Activated CD4-positive, alpha-beta T cell treated with anti-CD3 and anti-CD28 coated beads for 24 hours (primary cell): ENCODE data around the gene NRXN3.

Experiments used
- DNase-seq, 2 donors: peaks; one replicate each; pipeline ENCODE4 v3.0.0-alpha.2; 2020; ENCODE audit warnings: low read depth in 2 of 2

The NRXN3 gene

DNA sequence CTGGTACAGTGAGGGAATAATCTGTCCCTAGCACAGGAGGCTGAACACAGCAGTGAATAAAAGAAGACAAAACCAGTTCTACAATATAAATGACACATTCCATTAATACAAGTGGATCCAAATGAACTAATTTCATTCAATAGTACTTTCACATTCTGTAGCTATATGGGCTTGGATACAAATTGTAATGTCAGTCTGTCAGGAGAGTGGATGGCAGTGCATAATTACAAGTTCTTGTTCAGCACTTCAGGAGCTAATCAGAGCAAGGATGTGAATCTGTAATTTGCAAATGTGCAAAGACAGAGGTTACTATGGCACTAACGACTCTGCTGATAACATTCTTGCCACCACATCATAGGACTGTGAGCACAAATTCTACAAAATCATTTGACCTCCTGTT, 1343.3 kb downstream of the NRXN3 start:
- no peak for DNase-seq

DNA sequence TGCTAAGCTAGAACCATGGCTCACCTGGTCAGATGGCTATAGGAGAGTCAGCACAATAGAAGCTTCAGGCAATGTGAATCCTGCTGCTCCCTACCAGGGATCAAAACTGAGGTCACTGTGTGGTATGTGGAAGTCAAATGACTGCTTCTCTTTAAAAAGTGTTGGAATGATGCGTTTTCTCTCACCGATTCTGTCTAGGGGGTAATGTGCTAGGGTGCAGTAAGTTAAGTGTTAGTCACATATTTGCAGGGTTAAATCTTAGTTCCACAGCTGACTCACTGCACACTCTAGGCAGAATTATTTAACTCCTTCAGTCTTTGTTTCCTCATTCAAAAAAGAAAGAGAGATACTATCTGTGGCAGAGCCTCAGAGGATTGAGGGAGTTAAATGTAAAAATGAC, 1344.5 kb downstream of the NRXN3 start:
- no peak for DNase-seq

DNA sequence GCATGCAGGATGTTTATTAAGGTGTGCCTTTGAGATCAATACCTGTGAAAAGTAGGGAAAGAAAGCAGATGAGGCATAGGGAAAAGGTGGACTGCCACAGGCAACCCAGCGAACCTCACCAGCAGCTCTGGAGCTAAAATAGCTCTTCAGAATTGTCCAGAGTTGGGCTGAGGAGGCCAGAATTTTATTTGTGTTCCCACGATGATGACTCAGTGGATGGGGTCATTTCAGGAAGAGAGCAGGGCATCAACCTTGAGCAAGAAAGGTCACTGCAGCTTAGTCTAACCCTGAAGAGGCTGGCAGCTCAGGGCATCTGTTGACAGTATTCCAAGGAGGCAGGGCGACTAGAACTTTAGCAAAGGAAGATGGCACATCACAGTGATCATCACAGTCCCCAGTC, 1345.0 kb downstream of the NRXN3 start:
- DNase-seq = no peak

DNA sequence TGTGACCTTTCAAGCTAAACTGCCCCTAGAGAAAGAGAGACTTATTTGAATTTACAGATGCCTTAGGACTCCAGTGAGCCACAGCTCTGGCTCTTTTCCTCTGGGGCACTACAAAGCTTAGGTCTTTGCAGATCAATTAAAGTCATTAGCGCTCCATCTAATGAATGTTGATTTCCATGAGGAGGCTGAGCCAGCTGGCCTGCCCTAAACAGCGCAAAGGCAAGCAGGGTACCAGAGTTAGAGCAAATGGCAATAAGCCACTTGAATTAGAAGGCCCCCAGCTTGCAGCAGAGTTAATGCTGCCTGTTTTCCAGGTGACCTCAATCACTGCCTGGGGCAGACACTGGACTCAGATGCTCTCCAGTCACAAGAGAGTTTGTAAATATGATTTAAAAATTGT, 1345.8 kb downstream of the NRXN3 start:
- DNase-seq = no peak

DNA sequence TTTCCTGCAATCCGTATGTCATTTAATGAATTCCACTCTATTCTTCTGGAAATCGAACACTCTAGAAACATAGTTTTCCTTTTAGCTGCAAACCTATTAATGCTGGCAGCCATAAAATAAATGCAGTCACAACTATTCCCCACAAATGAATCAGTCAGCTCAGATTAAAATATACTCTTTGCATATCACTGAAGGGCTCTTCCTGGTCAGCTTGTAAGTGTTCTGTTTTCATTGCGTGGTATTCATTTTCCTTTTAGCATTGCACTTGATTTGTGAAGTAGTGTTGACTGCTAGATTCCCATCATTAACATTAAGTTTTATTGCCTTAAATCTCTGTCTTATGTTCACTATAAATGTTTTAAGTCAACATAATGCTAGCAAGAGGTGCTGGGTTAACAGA, 1355.2 kb downstream of the NRXN3 start:
- DNase-seq = no peak

DNA sequence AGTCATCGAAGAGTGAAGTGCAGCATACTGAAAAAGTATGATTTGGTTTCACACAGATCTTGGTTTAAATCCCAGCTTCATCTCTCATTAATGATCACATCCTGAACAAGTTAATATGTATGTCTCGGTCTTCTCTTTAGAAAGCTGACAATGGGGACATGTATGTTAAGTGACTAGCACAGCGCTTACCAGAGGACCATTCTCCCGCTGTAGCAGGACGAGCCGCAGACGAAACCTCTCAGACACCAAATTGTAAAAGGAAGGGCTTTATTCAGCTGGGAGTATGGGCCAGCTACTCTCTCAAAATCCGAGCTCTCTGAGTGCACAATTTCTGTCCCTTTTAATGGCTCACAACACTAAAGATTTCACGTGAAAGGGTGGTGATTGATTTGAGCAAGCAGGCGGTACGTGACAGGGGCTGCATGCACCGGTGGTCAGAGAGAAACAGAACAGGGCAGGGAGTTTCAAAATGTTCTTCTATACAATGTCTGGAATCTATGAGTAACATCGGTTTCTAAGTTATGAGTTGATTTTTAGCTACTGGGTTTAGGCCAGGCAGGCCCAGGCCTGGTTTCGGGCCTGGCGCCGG, 1358.7 kb downstream of the NRXN3 start:
- DNase-seq = no peak

DNA sequence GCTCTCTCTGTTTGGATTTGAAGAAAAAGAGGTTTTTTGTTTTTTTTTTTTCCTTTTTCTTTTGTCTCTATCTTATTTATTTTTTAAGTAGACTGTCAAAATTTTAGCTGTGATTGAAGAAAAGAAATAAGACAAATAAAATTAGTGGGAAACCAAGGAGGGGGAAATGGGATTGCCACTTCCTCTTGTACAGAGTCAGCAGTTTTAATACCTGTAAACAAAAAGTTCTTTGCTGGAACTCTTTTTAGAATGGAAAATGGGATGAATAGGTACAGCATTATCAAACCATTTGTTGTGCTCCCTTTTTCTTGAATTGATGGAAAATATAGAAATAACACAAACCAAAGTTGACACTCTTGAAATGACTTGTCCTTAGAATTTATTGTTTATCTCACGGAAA, 1360.4 kb downstream of the NRXN3 start:
- no peak for DNase-seq

DNA sequence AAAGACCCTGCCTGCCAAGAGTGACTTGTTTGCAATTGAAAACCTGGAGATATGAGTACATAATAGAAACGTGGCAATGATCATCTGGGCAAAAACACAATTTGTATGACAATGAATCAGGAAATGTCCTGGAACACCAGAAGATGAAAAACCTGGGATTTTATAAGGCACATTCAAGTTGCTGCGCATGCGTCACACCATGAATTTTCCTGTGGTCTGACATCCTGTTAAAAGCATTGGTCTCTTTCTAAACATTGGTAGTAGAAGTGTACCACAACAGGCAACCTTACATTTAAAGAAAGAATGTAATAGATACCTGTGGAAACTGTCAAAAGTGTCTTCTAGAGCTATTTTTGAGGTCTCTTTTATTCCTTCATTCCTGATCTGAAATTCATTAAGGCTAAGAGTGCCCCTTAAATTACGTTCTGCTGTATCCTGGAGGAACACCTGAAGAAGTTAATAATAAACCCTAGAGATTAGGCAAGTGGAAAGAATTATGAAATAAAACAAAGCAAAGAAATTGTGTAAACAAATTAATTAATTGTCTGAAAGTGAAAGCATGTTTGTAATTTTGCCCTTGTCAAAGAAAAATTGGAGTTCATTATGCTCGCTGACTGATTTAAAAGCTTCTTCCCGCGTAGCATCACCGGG, 1364.7 kb downstream of the NRXN3 start:
- DNase-seq = no peak

DNA sequence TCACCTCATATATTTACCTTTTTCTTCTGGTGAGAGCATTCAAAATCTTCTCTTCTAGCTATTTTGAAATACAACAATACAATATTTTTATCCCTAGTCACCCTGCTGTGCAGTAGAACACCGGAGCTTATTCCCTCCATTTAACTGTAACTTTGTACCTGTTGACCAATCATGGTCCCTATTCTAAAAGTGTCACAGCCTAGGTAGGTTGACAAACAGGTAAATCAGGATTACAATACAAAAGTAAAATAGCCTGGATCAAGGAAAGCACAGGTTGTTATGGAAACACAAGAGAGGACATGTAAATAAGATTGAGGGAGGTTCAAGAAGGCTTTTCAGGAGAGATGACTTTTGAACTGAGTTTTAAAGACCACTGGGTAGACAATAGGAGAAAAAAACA, 1370.2 kb downstream of the NRXN3 start:
- DNase-seq = no peak

DNA sequence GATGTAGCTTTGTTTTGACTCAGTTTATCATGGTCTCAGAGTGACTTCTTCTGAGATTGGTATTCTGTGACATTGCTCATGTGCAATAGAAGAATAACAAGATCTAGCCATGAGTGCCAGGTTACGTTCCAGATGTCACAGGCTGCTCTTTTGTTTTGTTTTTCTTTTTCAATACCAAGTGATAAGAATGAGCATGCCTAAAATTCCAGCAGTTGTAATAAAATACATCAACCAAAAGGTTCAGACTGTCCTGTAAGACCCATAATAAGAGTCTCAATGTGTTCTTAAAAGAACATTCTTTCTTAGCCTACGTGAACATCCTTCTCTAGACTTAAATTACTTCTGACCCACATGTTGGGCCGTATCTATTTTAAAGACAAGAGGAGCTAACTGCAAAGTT, 1371.9 kb downstream of the NRXN3 start:
- DNase-seq = no peak

DNA sequence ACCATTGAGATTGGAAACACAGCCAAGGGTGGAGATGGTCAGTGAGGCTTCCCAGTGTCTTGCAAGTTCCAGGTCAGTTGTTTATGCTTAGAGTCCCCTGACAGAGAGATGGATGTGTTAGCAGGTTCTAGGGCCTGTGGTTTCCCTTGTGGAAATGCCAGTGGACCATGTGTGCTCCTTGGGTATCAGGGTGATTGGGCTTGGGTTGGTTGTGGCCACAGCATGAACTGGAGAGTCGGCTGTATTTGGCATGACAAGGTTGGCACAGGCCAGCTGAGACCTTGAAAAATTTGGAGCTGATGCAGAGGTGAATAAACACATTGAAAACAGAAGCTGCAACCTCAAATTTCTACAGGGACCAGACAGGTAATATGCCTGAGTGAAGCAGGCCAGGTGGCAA, 1373.2 kb downstream of the NRXN3 start:
- DNase-seq = no peak

DNA sequence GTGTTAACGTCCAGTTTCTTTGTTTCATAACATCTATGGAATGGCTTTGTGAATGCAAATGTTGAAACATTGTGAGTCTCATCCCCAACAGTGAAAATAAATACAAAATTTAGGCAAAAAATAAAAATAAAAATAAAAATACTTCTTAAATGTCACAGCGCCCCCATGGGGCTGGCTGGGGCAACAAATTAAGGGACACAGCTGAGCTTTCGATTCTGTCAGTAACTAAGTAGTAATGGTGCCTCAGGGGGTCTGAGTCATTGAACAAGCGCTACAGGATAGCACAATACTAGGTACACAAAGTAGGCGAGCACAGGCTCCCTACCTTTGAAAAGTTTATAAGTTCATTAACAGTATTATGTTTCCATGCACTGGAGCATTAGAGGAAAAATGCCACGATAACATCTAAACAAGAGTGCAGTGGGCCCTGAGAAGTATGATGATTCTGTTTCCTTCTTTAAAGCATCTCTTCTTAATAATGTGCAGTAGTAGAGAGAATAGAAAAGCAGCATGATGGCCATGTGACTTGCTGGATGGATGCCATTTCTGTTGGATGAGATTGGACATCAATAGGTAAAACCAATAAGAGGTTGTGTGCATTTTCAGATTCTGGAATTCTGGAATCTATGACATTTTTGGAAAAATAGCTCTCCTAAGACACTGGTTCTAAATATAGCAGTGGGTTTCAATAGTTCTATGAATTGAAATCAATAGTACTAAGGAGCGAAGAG, 1374.0 kb downstream of the NRXN3 start:
- no peak for DNase-seq

DNA sequence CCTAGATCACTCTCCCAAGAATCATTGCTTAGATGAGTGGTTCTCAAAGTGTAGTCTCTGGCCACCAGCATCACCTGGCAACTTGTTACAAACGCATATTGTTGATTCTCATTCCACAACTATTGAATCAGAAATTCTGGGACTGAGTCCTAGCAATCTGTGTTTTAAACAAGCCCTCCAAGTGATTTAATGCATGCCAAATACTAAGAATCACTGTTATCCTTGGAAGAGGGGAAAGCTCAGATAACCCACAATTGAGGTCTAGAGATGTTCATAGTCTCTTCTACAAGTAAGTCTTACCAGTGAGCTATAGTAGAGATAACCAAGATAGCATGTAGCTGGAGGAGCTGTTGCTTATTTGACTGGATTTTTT, 1374.5 kb downstream of the NRXN3 start:
- DNase-seq = no peak

DNA sequence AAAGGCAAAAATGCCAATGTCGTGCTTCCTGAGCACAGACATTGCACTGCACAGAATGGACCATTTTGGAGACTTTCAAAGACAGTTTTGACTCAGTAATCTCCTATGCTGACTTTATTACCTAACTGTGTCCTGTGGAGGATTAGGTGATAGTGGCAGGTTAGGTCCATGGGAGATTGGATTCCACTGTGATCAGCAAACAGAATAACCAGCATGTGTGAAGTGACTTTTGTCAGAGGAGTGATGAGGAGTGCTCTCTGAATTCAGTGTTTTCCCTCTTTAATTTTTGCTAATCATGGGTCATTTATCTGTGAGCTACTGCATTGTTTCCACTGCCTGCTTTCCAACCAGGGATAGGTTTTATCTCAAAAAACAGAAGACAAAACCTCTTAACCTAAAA, 1378.7 kb downstream of the NRXN3 start:
- no peak for DNase-seq

DNA sequence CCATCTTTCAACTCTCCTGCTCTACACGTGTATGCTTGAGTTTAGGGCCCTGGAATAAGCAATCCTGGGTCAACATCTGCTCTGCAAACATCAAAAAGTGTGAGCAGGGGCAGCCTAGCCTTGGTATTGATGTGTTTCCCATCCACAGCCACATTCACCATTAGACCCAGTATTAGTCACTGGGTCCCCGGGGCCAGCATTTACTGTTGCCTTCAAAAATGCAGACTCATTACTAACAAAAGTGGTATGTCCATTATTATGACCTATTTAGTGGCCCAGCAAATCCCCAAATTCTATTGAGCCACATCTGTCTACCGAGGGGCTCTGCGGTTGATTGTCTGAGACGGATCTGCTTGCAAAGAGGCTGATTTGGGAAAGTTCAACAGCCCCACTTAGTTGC, 1379.3 kb downstream of the NRXN3 start:
- DNase-seq = no peak

DNA sequence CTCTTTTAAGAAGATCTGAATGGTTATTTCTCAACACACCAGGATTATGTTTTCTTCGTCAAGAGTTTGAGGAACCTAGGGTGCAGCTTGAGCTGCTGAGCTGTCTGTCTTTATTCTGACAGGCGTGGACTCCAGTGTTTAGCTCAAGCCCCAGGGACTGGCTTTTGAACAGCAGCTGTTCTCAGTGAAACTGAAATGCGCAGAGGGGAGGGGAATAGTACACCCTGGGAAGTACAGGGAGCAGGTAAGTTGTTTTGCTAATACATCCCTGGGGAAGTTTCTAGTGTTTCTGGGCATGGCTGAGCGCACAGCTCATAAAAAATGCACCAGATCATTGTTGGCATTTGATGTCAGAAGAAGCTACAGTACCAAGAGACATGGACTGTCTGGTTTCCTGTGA, 1381.3 kb downstream of the NRXN3 start:
- DNase-seq = no peak

DNA sequence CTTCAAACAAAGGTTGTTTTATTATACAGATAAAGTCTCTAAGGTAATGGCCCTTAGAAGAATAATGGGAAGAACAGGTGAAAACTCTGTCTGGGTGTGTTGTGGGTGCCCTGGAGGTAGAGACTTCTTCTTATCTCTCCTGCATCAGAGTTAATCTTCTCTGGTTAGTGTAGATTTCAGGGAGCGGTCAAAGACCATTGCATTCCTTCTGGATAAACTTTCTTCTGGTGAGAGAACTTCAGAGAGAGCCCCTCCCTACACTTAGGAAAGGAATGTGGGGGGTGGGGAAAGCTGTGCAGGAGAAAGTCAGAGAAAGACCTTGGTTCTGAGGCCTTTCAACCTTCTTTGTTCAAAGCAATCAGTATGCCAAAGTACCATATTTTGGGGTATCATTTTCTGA, 1382.6 kb downstream of the NRXN3 start:
- no peak for DNase-seq

DNA sequence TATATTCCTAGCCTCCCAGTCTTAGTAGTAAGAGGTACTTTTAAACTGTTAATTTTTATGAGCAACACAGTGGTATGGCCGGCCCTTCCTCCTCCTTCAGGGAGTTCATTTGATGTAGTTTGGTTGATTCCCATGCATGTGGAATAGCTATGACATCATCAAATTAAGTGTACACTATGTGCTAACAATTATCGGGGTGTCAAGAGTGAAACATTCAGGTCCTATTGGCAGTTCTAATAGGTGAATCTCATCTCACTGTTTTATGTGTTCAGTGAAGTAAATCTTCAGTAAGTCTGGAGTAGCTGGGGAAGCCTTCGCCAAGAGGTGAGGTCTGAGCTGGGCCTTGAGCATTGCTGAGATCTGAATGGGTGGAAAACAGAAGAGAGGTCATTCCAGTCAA, 1384.6 kb downstream of the NRXN3 start:
- no peak for DNase-seq

DNA sequence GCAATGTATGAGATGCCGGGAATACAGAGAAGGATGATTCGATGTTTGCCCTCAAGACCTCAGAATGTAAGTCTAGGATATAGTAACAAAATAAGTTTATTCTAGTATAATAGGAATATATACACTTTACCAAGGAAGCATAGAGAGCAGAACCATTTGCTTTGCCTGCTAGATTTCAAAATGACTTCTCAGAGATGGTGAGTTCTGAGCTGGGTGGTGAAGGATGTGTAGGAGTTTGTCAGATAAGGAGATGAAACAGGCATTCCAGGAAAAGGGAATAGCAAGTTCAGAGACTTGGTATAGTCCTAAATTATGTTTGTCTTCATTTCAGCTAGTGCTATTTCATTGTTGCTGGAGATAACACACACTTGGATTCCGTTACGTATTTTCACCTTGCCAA, 1385.3 kb downstream of the NRXN3 start:
- DNase-seq = no peak

DNA sequence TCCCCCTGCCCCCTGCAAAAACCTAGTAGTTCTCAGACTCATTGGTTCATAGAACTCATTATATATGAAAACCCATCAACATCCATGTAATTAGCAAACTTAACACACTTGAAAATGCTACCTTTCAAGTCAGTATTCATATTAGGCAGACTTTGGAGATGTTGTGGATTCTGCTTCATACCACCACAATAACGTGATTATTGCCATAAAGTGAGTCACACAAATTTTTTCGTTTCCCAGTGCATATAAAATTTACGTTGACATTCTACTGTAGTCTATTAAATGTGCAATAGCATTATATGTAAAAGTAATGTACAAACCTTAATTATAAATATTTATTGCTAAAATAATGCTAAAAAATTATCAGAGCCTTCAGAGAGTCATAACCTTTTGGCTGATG, 1387.1 kb downstream of the NRXN3 start:
- no peak for DNase-seq

DNA sequence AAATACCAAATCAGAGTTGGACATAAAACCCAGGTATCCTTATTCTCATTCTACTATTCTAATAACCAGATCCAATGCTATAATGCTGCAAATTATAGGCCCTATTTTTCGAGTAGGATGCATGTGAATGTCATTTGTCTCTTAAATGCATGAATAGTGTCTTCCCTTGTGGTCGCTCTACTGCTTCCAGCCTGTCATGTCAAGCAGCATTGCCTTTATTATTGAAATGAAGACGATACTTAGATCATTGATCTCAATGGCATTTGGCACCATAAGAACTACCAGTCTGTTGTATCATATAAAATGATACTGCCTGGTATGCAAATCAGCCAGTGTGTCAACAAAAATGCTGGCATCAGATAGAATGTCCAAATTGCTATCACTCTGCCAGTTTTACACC, 1392.0 kb downstream of the NRXN3 start:
- no peak for DNase-seq

DNA sequence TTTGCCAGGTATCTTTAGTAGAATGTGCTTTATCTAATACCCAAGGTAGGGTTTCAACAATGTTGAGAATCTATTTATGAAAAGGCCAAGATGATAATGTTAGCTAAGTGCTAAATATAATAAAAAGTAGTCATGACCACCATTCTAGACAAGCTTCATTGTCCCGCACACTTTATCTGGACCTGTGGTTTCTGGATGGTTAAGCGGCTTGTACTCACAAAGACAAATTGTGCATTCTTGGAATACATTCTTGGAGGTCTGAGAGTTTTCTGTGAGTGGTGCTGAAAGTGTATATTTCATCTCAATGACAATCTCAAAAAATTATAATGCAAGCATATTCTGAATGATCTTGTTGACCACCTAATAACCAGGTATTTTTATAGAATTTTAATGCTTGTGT, 1394.2 kb downstream of the NRXN3 start:
- DNase-seq = no peak

DNA sequence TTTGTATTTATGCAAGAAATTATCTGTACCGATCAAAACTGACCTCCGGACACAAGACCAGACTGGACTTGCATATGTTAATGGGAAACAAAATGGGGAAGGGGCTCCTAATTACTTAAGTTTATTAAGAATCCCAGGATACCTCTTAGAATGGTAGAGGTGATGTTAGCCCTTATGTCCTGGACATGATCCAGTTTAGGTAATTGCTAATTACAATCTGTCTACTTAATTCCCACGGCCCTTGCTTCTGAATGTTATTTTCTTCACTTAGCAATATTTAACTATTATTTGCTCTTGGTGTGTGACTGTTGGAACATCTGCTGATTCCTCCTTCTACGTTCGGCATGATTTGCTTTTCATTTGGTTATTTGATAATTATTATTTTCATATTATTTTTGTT, 1397.1 kb downstream of the NRXN3 start:
- DNase-seq = no peak

DNA sequence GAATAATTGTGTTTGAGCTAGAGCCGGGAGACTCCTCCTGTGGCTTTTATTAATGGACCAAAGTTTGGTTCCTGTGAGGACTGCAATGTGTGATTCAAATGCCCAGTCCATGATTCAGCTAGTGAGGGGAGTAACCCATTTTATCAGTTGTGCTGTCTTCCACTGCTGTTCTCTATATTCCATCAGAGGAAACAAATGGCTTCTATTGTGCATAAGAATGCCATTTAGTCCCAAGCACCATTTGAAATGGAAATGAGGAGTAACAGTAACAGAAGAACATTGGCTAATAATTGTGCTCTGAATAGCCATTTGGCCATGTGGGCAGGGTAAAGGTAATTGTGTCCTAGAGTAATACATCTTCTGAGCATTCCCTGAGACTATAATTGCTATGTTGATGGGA, 1398.4 kb downstream of the NRXN3 start:
- DNase-seq = no peak
